NAMALWA (cell line): Measurements from ENCODE around the gene OR2T27.
"Not testable (repeated sequence)": the region's sequence is repeated elsewhere in the genome, so short reads cannot be mapped to it uniquely, and the experiment has no call there.

Source experiments
- DNase-seq: peaks from one replicate; pipeline ENCODE4 v3.0.0-alpha.2; 2015; ENCODE audit warnings: low spot score

The OR2T27 gene, protein sequence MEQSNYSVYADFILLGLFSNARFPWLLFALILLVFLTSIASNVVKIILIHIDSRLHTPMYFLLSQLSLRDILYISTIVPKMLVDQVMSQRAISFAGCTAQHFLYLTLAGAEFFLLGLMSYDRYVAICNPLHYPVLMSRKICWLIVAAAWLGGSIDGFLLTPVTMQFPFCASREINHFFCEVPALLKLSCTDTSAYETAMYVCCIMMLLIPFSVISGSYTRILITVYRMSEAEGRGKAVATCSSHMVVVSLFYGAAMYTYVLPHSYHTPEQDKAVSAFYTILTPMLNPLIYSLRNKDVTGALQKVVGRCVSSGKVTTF

DNA sequence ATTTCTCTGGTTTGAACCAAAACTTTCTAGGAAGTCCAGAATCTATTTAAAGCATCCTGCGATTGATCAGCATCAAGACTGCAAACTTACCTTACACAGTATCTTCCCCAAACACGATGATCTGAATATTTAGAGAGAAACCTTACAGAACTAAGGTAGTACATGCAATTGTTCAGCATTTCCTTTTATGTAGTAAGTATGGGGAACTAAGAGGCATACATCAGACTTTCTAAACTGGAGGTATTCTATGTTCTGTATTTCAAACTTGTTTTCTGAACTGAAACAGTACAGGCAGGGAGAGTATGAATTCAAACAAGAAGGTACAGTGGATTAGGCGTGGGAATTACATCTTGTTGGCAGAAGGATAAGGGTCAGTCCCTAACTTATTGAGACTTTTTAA, at the start of gene OR2T27:
OR2T27 (minus strand) TSS at position 175 of the 400 bp plus-strand sequence. CDS start 4,644 bp downstream, outside the sequence.
- DNase-seq: not testable (repeated sequence)

DNA sequence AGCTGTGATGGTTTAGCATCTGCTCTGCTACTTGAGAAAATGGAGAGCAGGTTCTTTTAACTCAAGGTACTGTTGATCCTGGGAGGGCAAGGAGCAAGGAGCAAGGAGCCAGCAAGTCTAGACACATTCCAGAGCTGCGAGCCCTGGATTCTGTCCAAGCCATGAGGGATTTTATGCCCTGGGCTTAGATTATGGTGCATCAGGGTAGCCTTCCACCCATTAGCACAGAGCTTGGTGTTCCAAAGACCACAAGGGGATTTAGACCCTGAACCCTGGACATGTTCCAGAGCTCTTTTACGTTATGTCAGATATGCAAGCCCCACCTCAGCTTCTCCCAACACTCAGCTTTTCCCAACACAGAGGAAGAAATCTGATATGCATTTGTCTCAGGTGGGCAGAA, 49.3 kb upstream of the OR2T27 start:
- DNase-seq: no peak

DNA sequence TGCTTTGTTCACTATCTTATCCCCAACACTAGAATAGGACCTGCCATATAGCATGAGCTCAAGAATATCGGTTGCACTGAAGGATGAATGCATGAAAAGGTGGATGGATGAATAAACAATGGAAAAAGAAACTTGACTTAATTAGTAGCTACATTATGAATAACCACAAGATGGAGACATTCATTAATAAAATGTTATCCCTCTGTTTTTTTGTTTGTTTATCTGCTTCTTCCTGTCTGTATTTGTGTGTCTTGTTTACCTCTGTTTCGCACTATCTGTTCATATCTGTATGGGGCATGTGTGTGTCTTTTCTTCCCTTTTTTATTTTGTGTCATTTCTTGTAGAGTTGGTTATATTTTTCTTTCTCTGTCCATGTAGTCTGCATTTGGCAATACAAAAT, 48.3 kb upstream of the OR2T27 start:
- DNase-seq: peak; percentile 19

DNA sequence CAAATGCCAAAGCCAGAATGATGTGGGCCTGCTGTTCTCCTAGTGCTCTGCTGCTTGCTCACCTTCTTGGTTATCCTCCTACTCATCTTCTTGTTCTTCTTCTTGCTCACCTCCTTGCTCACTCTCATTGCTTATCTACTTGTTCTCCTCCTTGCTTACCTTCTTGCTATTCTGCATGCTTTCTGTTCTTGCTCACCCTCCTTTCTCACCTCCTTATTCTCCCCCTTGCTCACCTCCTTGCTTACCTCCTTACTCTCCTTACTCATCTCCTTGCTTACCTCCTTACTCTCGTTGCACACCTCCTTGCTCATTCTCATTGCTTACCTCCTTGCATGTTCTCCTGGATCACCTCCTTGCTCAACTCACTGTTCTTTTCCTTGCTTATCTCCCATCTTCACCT, 47.4 kb upstream of the OR2T27 start, which contains the start of gene OR14I1:
OR14I1 (minus strand) TSS at position 53 of the 400 bp plus-strand sequence.
- no peak for DNase-seq

DNA sequence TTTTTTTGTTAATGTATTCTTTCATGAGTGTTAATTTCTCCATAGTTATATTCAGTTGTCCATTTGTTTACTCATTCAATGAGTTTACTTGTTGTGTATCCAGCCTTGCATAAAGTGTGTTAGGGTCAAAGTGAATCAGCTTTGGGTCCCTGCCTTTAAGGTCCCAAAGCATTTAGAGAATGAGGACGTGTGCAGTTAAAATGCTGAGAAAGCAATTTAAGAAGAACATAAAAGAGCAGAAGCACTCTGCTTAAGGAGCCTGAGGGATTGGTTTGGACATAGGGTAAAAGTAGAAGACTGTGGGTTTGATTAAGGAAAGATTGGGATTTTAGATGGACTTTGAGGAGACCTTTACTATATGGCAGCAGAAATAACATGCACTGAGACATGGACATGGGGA, 43.8 kb upstream of the OR2T27 start:
- no peak for DNase-seq

DNA sequence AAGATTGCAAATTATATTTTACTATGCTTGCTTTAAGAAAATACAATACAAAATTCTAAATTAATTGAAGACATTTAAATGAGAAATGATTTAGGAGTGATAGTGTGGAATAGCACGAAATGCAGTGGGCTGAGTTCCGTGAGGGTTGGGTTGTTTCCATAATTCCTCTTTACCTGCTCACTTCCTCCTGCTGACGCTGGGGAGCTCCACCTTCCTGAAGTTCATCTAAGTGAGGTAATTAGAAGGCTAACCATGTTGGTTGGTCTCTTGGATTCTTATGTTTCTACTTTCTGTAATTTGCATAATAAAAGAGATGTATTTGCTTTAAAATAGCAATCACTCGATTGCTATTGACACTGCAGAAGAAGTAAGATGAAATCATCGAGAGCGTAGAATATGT, 42.6 kb upstream of the OR2T27 start:
- no peak for DNase-seq

DNA sequence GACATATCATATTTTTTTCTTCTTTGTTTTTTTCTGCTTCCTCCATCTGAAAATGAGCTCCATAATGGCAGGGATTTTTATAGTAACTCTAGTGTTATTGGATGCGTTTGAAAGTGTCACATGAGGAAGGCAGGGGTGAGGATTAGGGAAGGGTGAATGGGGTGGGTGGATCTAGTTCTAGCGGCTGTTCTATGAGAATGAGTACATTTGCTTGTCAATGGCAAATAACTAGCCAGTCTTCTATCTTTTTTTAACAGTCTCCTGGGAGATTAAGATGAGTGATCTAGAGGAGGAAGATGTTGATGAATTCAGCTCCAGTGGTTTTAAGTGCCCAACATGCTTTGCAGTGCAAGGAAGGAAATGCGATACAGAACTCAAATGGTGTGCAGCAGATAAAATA, 41.4 kb upstream of the OR2T27 start:
- DNase-seq: no peak

DNA sequence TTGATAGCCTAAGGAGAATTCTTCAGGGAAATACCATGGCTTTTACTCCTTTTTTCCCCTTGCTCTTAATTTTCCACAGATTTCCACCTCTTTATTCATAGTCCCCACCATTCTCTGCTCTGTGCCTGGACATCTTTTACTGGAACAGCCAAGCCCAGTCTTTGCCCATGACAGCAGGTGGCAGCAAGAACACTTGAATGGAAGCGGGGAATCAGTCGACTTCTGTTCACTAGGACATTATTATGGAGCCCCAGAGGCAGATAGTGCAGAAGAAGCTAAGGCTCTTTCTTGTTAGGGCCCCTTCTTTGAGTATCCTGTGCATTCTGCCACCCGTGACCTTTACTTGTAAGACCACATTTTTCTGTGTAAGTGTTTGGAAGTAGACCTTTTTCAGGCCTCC, 40.9 kb upstream of the OR2T27 start:
- peak; percentile 37 for DNase-seq

DNA sequence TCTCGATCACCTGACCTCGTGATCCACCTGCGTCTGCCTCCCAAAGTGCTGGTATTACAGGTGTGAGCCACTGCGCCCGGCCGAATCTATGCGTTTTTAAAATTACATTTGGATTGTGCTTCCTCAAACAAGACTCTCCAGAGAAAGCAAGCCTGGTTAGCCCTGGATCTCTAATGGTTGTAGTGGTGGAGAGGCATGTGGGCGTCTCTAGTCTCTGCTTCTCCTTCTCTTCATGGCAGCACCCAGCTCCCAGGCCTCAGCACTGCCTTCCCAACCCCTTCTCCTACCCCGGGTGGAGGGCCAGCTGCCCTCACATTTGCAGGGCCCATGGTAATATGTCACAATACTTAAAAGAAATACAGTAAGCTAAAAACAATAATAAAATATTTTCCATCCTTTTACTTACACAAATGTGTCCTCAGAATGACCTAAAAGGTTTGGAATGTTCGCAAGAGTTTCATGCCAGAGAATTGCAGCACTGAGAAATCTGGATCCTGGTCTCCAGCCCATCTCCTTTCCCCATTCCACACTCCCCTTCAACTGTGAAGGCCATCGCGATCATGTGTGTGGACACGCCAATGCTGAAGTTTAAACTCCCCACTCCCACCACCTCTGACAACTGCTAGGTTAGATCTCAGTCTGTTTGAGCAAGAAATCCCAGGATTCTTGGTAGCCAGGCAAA, 40.3 kb upstream of the OR2T27 start:
- DNase-seq: no peak

DNA sequence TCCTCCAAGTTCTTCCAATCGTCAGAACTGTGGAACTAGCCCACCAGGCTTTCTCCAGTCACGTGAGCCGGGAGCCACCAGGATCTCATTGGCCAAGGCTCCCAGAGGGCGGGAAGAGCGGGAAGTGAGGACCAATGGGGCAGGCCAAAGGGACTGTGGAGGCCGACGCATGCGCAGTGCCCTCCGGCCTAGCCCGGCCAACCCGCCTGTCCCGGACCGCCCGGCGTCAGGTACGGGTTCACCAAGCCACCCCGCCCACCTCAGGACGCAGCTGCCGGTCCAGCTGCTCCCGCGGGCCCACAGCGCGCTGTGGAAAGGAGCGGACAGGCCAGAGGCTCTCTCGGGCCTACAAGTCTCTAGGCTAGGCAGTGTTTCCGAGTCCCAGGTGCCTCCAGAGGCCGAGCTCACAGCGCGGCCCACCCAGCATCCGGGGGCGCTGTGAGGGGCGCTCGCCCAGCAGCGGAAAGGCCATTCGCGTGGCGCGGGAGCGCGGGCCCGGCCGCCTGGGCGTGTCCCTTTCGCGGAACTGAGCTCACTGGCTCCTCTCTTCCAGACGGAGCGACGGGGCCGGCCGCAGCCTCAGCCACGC, 36.3 kb upstream of the OR2T27 start:
- no peak for DNase-seq

DNA sequence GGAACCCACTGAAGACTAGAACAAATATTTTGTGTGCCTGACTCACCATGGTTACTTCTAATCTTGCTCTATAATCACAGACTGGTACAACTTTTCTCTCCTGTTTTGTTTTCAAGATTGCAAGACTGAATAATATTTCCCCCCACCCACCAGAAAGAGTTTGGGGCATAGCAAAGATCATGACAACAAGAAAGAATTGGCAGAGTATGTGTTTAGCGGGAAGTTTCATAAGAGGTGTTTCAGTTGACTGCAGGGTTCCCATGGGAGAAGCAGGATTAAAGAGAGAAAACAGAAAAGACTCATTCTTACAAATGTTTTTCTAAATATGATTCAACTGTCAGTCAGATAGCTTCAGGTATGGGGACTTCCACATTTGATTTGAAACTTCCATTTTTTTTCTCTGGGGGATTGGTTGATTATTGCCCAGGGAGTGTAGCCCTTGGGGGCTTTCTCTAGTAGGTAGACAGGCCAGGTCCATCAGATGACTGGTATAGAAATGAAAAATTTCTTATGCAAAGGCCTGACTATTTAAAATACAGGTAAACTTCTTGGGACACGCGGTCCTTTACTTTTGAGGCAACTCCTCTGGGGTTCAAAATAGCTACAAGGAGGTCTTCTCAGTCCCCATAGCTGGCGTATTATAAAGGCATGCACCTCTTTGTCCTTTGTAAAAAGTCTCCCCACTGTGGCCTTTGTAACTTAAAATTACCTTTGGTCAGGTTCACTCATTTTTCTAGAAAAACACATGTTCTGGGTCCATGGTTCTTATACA, 33.4 kb upstream of the OR2T27 start:
- DNase-seq: no peak

DNA sequence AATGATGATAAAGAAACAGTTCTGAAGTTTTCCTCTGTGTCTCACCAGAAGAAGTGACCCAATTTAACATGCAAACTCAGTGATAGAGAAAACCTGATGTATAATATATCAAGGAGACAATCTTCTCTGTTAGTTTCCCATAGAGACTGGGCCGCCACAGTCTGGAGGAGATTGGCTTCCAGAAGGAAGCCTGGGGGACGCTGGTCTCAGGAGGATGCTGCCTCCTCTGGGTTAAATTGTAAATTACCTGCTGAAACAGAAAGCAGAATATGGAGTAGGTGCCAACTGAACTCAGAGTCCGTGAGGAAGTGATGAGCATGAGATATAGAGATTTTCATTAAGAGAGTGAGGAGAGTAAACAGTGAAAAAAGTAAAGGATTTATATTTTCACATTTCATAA, 31.5 kb upstream of the OR2T27 start:
- DNase-seq: peak; percentile 40

DNA sequence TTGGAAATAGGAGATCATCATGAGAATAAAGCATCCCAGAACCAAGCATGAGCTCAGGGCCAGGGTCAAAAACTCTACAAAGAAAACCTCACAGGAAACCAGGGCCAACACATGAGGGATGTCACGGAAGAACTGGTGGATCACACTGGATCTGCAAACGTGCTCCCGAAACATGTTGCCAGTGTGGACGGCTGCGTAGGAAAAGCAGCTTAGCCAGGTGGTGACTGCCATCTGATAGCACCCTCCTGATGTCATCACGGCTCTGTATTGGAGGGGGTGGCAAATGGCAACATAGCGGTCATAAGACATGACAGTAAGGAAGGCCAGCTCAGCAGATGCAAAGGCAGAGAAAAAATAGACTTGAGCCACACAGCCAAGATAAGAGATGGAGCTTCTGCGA, 26.3 kb upstream of the OR2T27 start:
- DNase-seq: no peak

DNA sequence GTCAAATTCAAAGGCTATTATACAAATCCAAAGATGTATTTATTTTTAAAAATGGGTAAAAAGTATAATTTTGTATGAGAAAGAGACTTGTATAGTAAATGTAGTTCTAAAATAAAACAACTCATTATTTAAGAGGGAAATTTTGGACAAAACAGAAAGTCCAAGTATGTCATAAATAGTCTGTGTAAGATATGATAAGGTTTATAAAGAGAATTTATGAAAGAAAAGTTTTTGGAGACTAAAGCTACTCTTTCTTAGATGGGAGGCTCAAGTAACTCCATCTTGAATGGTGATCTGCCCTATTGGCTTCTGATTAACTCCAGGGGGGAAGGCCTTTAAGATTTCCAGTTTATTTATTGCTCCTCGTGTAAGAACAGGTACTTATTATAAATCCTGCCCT, 14.7 kb upstream of the OR2T27 start:
- no peak for DNase-seq

DNA sequence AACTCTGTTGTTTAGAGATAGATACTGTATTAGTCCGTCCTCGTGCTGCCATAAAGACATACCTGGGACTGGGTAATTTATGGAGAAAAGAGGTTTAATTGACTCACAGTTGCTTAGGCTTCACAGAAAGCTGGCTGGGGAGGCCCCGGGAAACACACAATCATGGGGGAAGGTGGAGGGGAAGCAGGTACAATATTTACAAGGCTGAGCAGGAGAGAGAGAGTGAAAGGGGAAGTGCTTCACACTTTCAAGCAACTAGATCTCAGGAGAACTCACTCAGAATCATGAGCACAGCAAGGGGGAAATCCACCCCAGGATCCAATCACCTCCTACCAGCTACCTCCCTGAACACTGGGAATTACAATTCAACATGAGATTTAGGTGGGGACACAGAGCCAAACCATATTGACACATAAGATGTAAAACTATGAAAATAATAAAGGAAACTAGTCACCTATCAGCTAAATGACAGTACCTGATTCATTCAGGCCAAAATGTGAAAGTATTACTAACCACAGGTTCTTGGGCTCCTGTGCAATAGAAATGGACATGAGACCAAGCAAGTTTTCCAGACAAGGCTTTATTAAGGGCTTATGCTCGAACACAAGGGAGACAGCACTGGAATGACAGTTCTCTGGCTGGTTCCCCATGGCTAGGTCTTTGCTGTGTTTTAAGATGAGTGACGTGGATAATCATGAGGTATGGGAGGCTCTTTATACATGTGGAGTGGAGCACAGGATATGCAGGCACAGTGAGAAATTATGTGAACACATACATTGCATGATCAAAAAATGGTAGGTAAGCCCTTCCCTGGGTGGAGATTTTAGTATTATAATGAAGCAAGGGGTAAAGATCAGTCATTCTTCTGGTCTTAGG, 8.4 kb upstream of the OR2T27 start:
- DNase-seq: not testable (repeated sequence)

DNA sequence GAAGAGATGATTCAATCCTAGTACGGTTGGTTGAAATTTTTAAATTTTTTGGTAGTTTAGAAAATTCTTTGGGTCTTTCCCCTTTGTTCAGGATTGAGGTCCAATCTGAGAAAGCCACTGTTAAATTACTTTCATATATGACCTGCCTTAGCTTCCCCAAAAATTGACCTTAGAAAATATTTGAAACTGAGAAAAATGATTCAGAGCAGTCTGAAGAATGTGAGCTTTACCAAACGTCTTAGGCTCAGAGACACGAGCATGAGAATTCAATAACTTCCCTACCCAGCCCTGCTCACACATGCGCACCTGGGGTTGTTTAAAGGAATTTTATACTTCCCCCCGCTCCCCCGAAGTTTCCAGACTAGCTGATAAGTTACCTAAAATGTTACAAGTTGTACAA, 1.5 kb upstream of the OR2T27 start:
- not testable (repeated sequence) for DNase-seq

DNA sequence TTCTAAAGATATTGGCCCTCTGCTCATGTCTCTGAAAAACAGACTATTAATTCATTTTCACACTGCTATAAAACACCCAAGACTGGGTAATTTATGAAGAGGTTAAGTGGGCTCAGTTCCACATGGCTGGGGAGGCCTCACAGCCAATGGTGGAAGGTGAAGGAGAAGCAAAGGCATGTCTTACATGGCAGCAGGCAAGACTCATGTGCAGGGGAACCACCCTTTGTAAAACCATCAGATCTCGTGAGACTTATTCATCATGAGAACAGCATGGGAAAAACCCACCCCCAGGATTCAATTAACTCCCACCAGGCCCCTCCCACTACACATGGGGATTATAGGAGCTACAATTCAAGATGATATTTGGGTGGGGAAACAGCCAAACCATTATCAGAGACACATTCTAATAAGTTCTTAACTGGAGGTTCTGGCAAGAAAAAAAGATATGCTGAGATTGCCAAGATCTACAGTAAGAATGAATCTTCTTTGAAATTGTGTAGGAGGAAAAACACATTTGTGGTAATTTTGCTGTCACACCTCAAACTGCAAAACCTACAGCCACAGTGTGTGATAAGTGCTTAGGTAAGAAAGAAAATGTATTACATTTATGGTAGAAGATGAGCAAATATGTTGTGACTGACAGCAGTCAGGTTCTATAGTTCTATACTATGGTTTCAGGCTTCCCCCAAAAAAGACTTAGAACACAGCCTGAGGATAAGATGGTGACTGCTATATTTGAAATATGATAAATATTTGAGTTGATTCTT, 6.4 kb downstream of the OR2T27 start:
- not testable (repeated sequence) for DNase-seq

DNA sequence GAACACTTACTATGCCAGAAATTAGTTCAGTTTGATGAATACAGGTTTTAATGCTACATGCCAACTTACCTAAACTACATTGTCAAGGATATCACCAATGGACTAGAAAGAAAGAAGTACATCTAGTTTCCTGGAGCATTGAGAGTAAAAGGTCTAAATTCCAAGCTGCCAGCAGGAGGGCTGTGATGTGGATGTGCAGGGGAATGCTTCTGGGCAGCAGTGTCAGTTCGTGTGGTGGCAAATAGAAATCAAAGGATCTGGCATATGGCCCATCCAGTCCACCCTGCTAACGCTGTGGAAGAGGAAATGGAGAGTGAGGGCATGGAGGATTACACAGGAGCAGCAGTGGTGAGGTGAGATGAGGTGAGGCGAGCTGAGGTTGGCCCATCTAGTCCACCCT, 10.2 kb downstream of the OR2T27 start, which contains the start of gene OR2T35:
OR2T35 (minus strand) TSS at position 101 of the 400 bp plus-strand sequence. CDS start 6,020 bp downstream, outside the sequence.
- DNase-seq: not testable (repeated sequence)

DNA sequence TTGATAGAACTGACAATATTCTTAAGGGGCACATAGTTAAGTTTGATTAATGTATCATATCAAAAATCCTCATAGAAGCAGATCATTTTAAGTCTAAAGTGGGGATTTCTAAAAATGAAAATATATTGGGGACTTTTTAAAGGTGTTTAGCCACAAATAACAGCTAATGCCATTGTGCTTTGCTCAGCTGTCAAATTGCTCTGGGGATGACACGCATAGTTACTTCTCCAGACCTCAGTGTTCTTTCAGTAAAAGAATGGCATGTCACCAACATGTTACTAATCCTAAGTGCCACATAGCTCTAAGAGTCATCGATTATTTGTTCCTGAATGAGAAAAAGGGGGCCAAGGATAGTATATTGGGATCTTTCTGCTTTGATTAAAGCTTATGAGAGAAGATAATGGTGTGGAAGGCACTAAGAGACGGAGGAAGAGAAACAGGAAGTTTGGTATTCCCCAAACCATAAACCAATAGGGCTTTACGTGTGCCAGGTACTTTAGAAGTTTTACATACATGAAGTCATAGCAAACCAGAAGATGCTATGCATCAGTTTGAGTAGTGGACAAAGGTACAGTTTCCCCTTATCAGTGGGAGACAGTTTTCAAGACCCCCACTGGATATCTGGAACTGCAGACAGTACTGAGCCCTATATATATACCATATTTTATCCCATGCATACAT, 12.2 kb downstream of the OR2T27 start:
- DNase-seq: not testable (repeated sequence)

DNA sequence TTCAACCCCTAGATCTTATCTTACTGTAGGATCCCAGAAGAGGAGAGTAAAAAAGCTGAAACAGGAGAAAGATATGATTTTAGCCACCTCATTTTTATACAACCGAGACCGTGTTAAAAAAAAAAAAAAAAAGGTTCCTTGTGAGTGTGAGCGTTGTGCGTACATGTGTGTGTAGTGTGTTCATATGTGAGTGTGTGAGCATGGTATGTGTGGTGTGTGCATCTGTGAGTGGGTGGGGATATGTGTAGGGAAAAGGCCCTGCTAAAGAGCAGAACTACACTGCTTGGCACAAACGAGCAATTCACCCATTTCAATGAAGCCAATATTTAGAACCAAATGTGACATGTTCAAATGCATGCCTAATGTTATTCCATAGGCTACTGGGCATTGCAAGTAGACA, 13.7 kb downstream of the OR2T27 start:
- not testable (repeated sequence) for DNase-seq
